Coronary artery (tissue), 2 donors: ENCODE measurements around the gene LIN28B.

Source experiments
- DNase-seq: peaks from one replicate; pipeline ENCODE4 v3.0.0-alpha.2; 2017; ENCODE audit warnings: low spot score
- H3K27ac ChIP-seq, 2 donors: fragments of 200-600 bp; sonication (generic); one replicate each; pipeline ENCODE4 v1.5.1; 2016 to 2019
- H3K4me3 ChIP-seq: fragments of 200-600 bp; sonication (generic); 2 replicates; pipeline ENCODE4 v1.5.1; 2016; ENCODE audit warnings: mild to moderate bottlenecking, moderate library complexity
- TF ChIP-seq, protein P1 (sequence below): fragments of 200-600 bp; sonication (generic); IDR thresholded peaks from one replicate; pipeline ENCODE4 v1.5.1; 2019; ENCODE audit warnings: antibody characterized with exemption

LIN28B gene

DNA sequence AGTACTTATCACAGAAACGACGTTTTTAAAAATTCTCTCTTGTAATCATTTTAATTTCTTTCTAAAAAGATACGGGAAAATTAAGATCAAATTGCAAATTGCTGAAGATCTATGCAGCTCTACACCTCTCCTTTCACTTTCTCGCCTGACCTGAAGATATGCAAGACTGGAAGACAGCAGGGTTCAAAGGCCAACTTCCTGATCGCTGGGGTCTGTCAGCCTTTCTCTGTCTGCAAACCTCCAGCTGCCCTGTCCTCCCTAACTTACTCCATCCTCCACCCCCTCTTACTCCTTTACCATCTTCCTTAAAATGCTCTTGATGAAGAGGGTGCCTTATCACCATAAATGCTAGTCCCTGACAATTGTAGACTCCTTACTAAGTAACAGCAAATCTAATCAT lies 159.2 kb downstream of the LIN28B start:
- no peak for DNase-seq
- no peak overlapping the region for H3K27ac ChIP-seq
- TF ChIP-seq, protein P1, sequence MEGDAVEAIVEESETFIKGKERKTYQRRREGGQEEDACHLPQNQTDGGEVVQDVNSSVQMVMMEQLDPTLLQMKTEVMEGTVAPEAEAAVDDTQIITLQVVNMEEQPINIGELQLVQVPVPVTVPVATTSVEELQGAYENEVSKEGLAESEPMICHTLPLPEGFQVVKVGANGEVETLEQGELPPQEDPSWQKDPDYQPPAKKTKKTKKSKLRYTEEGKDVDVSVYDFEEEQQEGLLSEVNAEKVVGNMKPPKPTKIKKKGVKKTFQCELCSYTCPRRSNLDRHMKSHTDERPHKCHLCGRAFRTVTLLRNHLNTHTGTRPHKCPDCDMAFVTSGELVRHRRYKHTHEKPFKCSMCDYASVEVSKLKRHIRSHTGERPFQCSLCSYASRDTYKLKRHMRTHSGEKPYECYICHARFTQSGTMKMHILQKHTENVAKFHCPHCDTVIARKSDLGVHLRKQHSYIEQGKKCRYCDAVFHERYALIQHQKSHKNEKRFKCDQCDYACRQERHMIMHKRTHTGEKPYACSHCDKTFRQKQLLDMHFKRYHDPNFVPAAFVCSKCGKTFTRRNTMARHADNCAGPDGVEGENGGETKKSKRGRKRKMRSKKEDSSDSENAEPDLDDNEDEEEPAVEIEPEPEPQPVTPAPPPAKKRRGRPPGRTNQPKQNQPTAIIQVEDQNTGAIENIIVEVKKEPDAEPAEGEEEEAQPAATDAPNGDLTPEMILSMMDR = no peak
- no peak overlapping the region for H3K4me3 ChIP-seq

GRCh38 chr6:105120570-105120969 lies 163.7 kb downstream of the LIN28B start:
- TF ChIP-seq, protein P1 = no peak
- Histone ChIP-seq H3K4me3 (no peak overlapping the region), H3K27ac (no peak overlapping the region)
- no peak for DNase-seq

- TF ChIP-seq, protein P1 = no peak
- no peak overlapping the region for H3K4me3 ChIP-seq
- no peak overlapping the region for H3K27ac ChIP-seq
- no peak for DNase-seq
Observed at GRCh38 chr6:105121981-105122380, 165.1 kb downstream of the LIN28B start.

DNA sequence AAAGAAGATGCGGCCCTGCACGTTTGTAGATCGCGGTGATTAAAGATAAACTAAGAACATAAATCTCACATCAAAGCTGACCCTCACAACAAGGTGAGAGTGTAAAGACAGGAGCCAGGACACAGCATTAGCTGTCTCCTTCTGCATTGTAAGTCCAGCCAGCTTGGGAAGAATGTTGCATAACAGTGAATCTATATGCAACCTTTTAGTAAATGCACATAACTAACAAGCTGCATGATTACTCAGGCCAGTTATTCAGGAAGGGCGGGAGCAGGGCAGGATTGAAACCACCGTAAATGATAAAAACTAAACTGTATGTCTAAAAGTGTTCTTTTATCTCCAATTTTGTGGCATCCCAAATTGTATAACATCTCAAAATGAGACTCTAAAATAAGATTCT lies 165.8 kb downstream of the LIN28B start:
- H3K27ac ChIP-seq = no peak overlapping the region
- TF ChIP-seq, protein P1 = no peak
- no peak for DNase-seq
- H3K4me3 ChIP-seq = no peak overlapping the region
